H9 (cell line): ENCODE measurements around the gene WDR36. TPM values are rescaled to one million over a fixed set of nuclear protein-coding genes. Genes with fewer than 3 reads are reported as not detected.
A peak's percentile ranks its signal among the peaks of the same experiment; 100 is the strongest.

Source experiments
- DNase-seq: peaks from one replicate; pipeline ENCODE4 v3.0.0-alpha.2; 2017
- H2AFZ ChIP-seq: one replicate; pipeline ENCODE4 v1.6.1; 2013; ENCODE audit warnings: mild to moderate bottlenecking, low read length, control low read depth, moderate library complexity
- H2AK5ac ChIP-seq: 2 replicates; pipeline ENCODE4 v1.6.1; 2013; ENCODE audit warnings: low read length, control low read depth, mixed read lengths; ENCODE audit not compliant: insufficient read length
- H2BK120ac ChIP-seq: one replicate; pipeline ENCODE4 v1.6.1; 2013; ENCODE audit warnings: low read depth, mild to moderate bottlenecking, low read length, control low read depth, inconsistent platforms; ENCODE audit not compliant: poor library complexity, severe bottlenecking
- H2BK12ac ChIP-seq: 2 replicates; pipeline ENCODE4 v1.6.1; 2013; ENCODE audit warnings: low read length, control low read depth, mixed read lengths, low read depth; ENCODE audit not compliant: insufficient read length
- H2BK15ac ChIP-seq: 2 replicates; pipeline ENCODE4 v1.6.1; 2013; ENCODE audit warnings: low read depth, low read length, control low read depth
- H2BK20ac ChIP-seq: one replicate; pipeline ENCODE4 v1.6.1; 2013; ENCODE audit warnings: low read depth, mild to moderate bottlenecking, low read length, control low read depth, inconsistent platforms; ENCODE audit not compliant: poor library complexity, severe bottlenecking
- H2BK5ac ChIP-seq: 2 replicates; pipeline ENCODE4 v1.6.1; 2013; ENCODE audit warnings: low read length, control low read depth, mixed read lengths; ENCODE audit not compliant: insufficient read length
- H3K14ac ChIP-seq: 2 replicates; pipeline ENCODE4 v1.6.1; 2013; ENCODE audit warnings: low read length, control low read depth; ENCODE audit not compliant: insufficient read depth
- H3K18ac ChIP-seq: 2 replicates; pipeline ENCODE4 v1.6.1; 2013; ENCODE audit warnings: low read depth, mild to moderate bottlenecking, mixed read lengths, low read length, control low read depth; ENCODE audit not compliant: insufficient read length
- H3K23ac ChIP-seq: 2 replicates; pipeline ENCODE4 v1.6.1; 2013; ENCODE audit warnings: low read length, control low read depth, mixed read lengths, low read depth; ENCODE audit not compliant: insufficient read length
- H3K23me2 ChIP-seq: 2 replicates; pipeline ENCODE4 v1.6.1; 2013; ENCODE audit warnings: low read depth, mild to moderate bottlenecking, mixed read lengths, low read length, control low read depth; ENCODE audit not compliant: insufficient read length, poor library complexity, severe bottlenecking
- H3K27ac ChIP-seq: 2 replicates; pipeline ENCODE4 v1.5.1; 2013; ENCODE audit warnings: low read length, control low read depth, mixed read lengths, low read depth; ENCODE audit not compliant: insufficient read length
- H3K27me3 ChIP-seq: 2 replicates; pipeline ENCODE4 v1.6.1; 2013; ENCODE audit warnings: low read length, control low read depth, inconsistent platforms; ENCODE audit not compliant: insufficient read depth
- H3K4ac ChIP-seq: 2 replicates; pipeline ENCODE4 v1.6.1; 2013; ENCODE audit warnings: low read depth, mild to moderate bottlenecking, control low read depth, inconsistent platforms, low read length, moderate library complexity
- H3K4me1 ChIP-seq: 2 replicates; pipeline ENCODE4 v1.6.1; 2013; ENCODE audit warnings: low read length, control low read depth, inconsistent platforms; ENCODE audit not compliant: insufficient read depth
- H3K4me2 ChIP-seq: 2 replicates; pipeline ENCODE4 v1.6.1; 2013; ENCODE audit warnings: low read length, control low read depth, mixed read lengths; ENCODE audit not compliant: insufficient read length, insufficient read depth
- H3K56ac ChIP-seq: 2 replicates; pipeline ENCODE4 v1.6.1; 2013; ENCODE audit warnings: low read depth, mild to moderate bottlenecking, mixed read lengths, low read length, control low read depth; ENCODE audit not compliant: insufficient read length
- H3K79me1 ChIP-seq: 2 replicates; pipeline ENCODE4 v1.6.1; 2013; ENCODE audit warnings: low read depth, mild to moderate bottlenecking, moderate library complexity, low read length, control low read depth, inconsistent platforms; ENCODE audit not compliant: insufficient read depth, poor library complexity, severe bottlenecking
- H3K79me2 ChIP-seq: 2 replicates; pipeline ENCODE4 v1.6.1; 2013; ENCODE audit warnings: low read length, control low read depth, inconsistent platforms; ENCODE audit not compliant: insufficient read depth
- H3K9ac ChIP-seq: 2 replicates; pipeline ENCODE4 v1.6.1; 2013; ENCODE audit warnings: low read length, control low read depth, mixed read lengths; ENCODE audit not compliant: insufficient read length; ENCODE audit errors: extremely low read depth
- H3K9me3 ChIP-seq: one replicate; pipeline ENCODE4 v1.6.1; 2013; ENCODE audit warnings: low read depth, low read length, inconsistent platforms; ENCODE audit not compliant: control insufficient read depth
- H3T11ph ChIP-seq: one replicate; pipeline ENCODE4 v1.6.1; 2013; ENCODE audit warnings: mild to moderate bottlenecking, low read length, control low read depth, inconsistent platforms
- H4K20me1 ChIP-seq: one replicate; pipeline ENCODE4 v1.6.1; 2013; ENCODE audit not compliant: control insufficient read depth, insufficient read length, insufficient read depth
- H4K5ac ChIP-seq: 2 replicates; pipeline ENCODE4 v1.6.1; 2013; ENCODE audit warnings: low read depth, mild to moderate bottlenecking, mixed read lengths, low read length, control low read depth; ENCODE audit not compliant: insufficient read length
- H4K8ac ChIP-seq: replicated peaks from 2 replicates; pipeline ENCODE4 v1.6.1; 2013; ENCODE audit warnings: low read length, control low read depth, mixed read lengths, low read depth; ENCODE audit not compliant: insufficient read length
- H4K91ac ChIP-seq: 2 replicates; pipeline ENCODE4 v1.6.1; 2013; ENCODE audit warnings: low read depth, mild to moderate bottlenecking, moderate library complexity, mixed read lengths, low read length, control low read depth; ENCODE audit not compliant: insufficient read length
- H3K27ac Mint-ChIP-seq, 3 experiments: 2 replicates in 2 of 3; 3 replicates in 1 of 3; pipeline ENCODE4 v1.8.0; 2020 to 2021; ENCODE audit warnings: mixed read lengths in 3 of 3, mild to moderate bottlenecking in 1 of 3, moderate library complexity in 1 of 3
- H3K27me3 Mint-ChIP-seq: 2 replicates; pipeline ENCODE4 v1.8.0; 2021; ENCODE audit warnings: low read depth, mild to moderate bottlenecking, moderate library complexity, mixed read lengths
- H3K36me3 Mint-ChIP-seq, 3 experiments: 2 replicates in 2 of 3; 3 replicates in 1 of 3; pipeline ENCODE4 v1.8.0; 2020 to 2021; ENCODE audit warnings: low read depth in 3 of 3, mixed read lengths in 3 of 3; ENCODE audit not compliant: insufficient read depth in 1 of 3
- H3K4me1 Mint-ChIP-seq, 2 experiments: 2 replicates each; pipeline ENCODE4 v1.8.0; 2020; ENCODE audit warnings: mixed read lengths in 2 of 2
- H3K4me3 Mint-ChIP-seq, 2 experiments: 2 replicates in 1 of 2; 3 replicates in 1 of 2; pipeline ENCODE4 v1.8.0; 2020 to 2021; ENCODE audit warnings: mild to moderate bottlenecking in 2 of 2, mixed read lengths in 2 of 2, moderate library complexity in 1 of 2
- H3K9me3 Mint-ChIP-seq, 2 experiments: 2 replicates in 1 of 2; 3 replicates in 1 of 2; pipeline ENCODE4 v1.8.0; 2020; ENCODE audit warnings: mild to moderate bottlenecking in 2 of 2, mixed read lengths in 2 of 2, moderate library complexity in 1 of 2
- WGBS: extraction: QIAGEN DNeasy Blood & Tissue Kit; methylation state at CpG from one replicate; pipeline ENCODE4 v1.1.7; 2013; ENCODE audit warnings: missing lambda C conversion rate, low lambda C conversion rate, mixed read lengths; ENCODE audit not compliant: insufficient read length; ENCODE audit errors: extremely low coverage; 5-methylcytosine and 5-hydroxymethylcytosine counted together
- total RNA-seq: library from RNA; stranded (reverse); gene quantifications from 2 replicates; pipeline ENCODE4 v1.2.1, GENCODE V29; 2021
- TF ChIP-seq, protein P1 (sequence below): fragments of 200-600 bp; sonication (generic); conservative IDR thresholded peaks from 3 replicates; pipeline ENCODE4 v1.8.0; 2021; ENCODE audit warnings: antibody characterized with exemption, mild to moderate bottlenecking

The WDR36 gene
- total RNA-seq, 1 experiment from 2014 or later = 42.0 TPM

DNA sequence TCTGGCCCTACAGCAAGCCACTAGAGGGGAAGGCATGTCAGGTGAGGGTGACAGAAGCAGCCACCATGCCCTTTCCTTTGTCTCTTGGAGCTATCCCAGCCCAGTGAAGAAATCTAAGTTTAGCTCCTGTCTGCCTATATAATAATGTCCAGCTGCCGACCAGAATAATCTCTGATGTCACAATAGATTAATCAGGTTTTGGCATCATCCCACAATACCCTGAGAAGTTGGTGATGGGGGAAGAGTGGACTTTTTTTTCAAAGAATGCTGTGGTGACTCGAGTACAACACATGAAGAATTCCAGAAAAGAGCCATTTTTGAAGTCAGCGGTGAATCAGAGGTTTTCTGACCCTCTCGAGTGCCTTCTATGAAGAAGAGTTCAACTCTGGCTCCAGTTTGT is 22.3 kb upstream of the WDR36 start:
- DNase-seq = no peak
- H2AFZ ChIP-seq = no peak overlapping the region
- peaks cover 34% of the 10 kb centered on the region; the same call in 1 of the 2 replicates for H3K27me3 ChIP-seq
- no peak overlapping the region for H2BK20ac ChIP-seq
- H3K4me1 ChIP-seq = no peaks in the 10 kb centered on the region; the same call in 1 of the 2 replicates
- no peak overlapping the region for H2BK15ac ChIP-seq
- no peak overlapping the region for H3K56ac ChIP-seq
- WGBS = no CpG with 5 or more reads among the region's 4 CpGs
- no peak overlapping the region for H2AK5ac ChIP-seq
- H4K20me1 ChIP-seq = no peaks in the 10 kb centered on the region
- peaks cover 15% of the 10 kb centered on the region for H3K23me2 ChIP-seq
- no peak overlapping the region for H4K8ac ChIP-seq
- no peaks in the 10 kb centered on the region for H3K79me2 ChIP-seq
- no peak overlapping the region for H3K18ac ChIP-seq
- Mint-ChIP-seq H3K4me3 (peak overlapping the region; percentile 62 to 81), H3K27ac (no peak overlapping the region), H3K36me3 (no peaks in the 10 kb centered on the region), H3K9me3 (no peaks in the 10 kb centered on the region), H3K4me1 (peaks cover 18 to 21% of the 10 kb centered on the region in 2 experiments), H3K27me3 (peaks cover 81% of the 10 kb centered on the region)
- no peak overlapping the region for H2BK5ac ChIP-seq
- no peaks in the 10 kb centered on the region for H3K9me3 ChIP-seq
- H3T11ph ChIP-seq = no peak overlapping the region
- no peaks in the 10 kb centered on the region for H3K79me1 ChIP-seq
- H3K4me2 ChIP-seq = peak overlapping the region; percentile 54
- no peak overlapping the region for H3K4ac ChIP-seq
- H3K9ac ChIP-seq = no peak overlapping the region
- no peak overlapping the region for H3K27ac ChIP-seq
- no peak overlapping the region for H3K14ac ChIP-seq
- TF ChIP-seq, protein P1, sequence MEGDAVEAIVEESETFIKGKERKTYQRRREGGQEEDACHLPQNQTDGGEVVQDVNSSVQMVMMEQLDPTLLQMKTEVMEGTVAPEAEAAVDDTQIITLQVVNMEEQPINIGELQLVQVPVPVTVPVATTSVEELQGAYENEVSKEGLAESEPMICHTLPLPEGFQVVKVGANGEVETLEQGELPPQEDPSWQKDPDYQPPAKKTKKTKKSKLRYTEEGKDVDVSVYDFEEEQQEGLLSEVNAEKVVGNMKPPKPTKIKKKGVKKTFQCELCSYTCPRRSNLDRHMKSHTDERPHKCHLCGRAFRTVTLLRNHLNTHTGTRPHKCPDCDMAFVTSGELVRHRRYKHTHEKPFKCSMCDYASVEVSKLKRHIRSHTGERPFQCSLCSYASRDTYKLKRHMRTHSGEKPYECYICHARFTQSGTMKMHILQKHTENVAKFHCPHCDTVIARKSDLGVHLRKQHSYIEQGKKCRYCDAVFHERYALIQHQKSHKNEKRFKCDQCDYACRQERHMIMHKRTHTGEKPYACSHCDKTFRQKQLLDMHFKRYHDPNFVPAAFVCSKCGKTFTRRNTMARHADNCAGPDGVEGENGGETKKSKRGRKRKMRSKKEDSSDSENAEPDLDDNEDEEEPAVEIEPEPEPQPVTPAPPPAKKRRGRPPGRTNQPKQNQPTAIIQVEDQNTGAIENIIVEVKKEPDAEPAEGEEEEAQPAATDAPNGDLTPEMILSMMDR = no peak
- H4K5ac ChIP-seq = no peak overlapping the region
- no peak overlapping the region for H2BK120ac ChIP-seq
- no peak overlapping the region for H3K23ac ChIP-seq
- no peak overlapping the region for H2BK12ac ChIP-seq
- H4K91ac ChIP-seq = no peak overlapping the region
